Fibroblast of the aortic adventitia (primary cell): ENCODE data around the gene HSPB7. TPM values are rescaled to one million over a fixed set of nuclear protein-coding genes. Genes with fewer than 3 reads are reported as not detected.
"Not testable (repeated sequence)": the region's sequence is repeated elsewhere in the genome, so short reads cannot be mapped to it uniquely, and the experiment has no call there.

Experiments
- DNase-seq: peaks from one replicate; pipeline ENCODE4 v3.0.0-alpha.2; 2010; ENCODE audit warnings: low read depth
- H3K4me3 ChIP-seq: 2 replicates; pipeline ENCODE4 v1.5.1; 2011; ENCODE audit warnings: low read depth, mild to moderate bottlenecking, control low read depth, low read length, moderate library complexity
- total RNA-seq: library from RNA; depleted of rRNA; stranded (reverse); fragments of >200 nt; gene quantifications from 2 replicates; pipeline ENCODE4 v1.2.3, GENCODE V29; 2012; ENCODE audit warnings: low replicate concordance
- TF ChIP-seq, protein P1 (sequence below): IDR thresholded peaks from 2 replicates; pipeline ENCODE4 v1.5.1; 2011; ENCODE audit warnings: mild to moderate bottlenecking, low read length, control low read depth, inconsistent platforms; ENCODE audit not compliant: insufficient read depth

HSPB7 gene
- total RNA-seq, 1 donor: 8.9 TPM

DNA sequence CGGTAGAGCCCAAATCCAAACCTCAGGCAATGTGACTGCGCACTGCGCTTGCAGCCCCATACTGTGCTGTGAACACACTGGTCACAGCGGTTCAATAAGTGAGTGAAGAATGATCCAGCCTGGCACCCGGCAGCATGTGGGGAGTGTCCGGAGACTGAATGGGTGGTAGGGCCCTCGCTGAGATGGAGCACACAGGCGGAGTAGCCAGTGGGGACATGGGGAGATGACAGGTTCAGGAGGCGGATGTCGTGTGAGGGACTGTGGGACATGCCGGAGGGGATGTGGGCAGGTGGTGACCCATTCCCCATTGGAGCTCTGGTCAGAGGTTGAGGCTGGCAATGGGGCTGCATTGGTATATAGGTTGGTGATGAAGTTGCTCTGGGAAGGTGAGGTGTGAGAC is 8.2 kb downstream of the HSPB7 start:
- H3K4me3 ChIP-seq: no peak overlapping the region
- TF ChIP-seq, protein P1, sequence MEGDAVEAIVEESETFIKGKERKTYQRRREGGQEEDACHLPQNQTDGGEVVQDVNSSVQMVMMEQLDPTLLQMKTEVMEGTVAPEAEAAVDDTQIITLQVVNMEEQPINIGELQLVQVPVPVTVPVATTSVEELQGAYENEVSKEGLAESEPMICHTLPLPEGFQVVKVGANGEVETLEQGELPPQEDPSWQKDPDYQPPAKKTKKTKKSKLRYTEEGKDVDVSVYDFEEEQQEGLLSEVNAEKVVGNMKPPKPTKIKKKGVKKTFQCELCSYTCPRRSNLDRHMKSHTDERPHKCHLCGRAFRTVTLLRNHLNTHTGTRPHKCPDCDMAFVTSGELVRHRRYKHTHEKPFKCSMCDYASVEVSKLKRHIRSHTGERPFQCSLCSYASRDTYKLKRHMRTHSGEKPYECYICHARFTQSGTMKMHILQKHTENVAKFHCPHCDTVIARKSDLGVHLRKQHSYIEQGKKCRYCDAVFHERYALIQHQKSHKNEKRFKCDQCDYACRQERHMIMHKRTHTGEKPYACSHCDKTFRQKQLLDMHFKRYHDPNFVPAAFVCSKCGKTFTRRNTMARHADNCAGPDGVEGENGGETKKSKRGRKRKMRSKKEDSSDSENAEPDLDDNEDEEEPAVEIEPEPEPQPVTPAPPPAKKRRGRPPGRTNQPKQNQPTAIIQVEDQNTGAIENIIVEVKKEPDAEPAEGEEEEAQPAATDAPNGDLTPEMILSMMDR: no peak
- no peak for DNase-seq

DNA sequence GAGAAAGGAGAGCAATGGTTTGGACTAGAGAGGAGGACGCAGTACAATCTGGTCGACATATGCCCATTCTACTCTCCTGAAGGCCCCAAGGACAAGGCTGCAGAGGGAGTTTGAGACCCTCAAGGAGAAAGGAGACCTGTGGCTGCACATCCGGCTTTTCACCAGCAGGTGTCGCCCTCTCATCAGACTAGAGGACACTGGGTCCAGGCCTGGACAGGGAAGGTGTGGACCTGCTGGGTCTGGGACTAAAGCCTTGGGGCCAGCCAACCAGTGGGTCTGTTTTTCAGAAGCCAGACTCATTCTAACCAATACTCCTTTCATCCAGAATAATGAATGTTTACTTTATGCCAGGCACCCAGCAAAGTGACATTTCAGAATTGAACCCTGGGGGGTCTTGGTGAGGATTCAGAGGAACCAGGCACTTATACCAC is 8.8 kb downstream of the HSPB7 start:
- DNase-seq: peak; percentile 79
- H3K4me3 ChIP-seq: no peak overlapping the region
- TF ChIP-seq, protein P1: peak; percentile 95

DNA sequence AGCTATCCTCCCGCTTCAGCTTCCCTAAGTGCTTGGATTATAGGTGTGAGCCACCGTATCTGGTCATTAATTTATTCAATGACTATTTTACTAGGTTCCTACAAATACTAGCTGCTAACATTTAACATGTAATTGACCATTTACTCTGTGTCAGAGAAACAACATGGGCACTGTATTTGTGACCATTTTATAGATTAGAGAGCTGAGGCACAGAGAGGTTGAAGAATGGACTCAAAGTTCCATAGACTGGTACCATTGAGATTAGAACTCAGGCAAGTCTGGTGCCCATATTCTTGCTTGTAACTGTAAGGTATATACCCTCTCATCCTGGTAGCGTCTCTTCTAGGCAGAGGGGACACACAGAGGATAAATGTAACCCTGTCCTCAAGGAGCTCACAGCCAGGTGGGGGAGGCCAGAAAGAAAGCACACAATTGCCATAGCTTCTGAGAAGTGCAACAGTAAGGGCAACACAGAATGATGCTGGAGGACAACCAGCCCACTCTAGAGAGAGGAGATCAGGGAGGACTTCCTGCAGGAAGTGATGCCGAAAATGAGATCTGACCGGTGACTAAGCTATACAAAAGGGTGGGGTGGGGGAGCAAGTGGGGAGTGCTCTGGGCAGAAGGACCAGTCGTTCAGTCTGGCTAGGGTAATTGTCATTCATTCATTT is 10.0 kb downstream of the HSPB7 start:
- no peak overlapping the region for H3K4me3 ChIP-seq
- no peak for DNase-seq
- TF ChIP-seq, protein P1: no peak

DNA sequence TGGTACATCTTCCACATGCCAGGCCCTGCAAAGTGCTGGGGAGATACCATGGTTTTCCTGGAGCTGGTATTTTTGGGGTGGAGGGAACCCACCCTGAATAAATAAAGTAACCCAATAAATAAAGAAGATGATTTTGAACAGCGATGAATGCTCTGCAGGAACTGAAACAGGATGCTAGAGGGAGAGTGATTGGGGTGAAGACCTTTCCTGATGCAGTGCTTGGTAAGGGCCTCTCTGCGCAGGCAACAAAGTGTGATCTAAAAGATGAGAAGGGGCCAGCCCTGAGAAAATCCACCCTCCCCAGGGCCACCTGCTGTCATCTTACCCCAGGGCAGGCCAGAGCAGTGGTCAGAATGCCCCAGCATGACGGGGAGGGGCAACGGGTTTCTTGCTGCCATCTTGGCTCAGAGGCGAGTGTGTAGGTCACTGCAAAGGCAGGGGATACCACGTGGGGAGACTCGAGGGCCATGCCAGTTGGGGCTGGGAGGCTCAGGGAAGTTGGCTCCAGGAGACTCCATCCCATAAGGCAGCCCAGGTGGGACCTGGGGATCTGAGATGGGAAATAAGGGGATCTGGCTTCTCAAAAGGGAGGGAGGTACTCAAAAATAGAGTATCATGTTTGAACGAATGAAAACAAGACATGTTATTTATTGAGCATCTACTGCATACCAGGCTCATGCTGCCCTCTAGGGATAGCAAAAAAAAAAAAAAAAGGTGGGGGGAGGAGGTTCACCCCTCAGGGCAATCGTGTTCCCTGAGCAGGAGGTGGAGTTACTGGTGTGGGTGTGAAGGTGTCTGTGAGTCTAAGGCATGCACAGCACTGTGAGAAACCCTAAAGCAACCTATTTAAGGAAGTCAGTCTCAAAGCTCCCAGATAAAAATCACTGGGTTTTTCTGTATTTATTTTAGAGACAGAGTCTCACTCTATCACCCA is 11.0 kb downstream of the HSPB7 start:
- no peak overlapping the region for H3K4me3 ChIP-seq
- DNase-seq: peak; percentile 39

DNA sequence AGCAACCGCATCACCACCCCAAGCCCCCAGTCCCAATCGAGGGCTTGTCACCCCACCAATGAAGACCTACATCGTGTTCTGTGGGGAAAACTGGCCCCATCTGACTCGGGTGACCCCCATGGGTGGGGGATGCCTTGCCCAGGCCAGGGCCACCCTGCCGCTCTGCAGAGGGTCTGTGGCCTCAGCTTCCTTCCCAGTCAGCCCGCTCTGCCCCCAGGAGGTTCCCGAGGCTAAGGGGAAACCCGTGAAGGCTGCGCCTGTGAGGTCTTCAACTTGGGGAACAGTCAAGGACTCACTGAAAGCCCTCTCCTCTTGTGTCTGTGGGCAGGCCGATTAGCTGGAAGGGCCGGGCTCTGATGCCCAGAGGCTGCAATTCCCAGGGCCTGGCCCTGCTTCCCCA is 11.8 kb downstream of the HSPB7 start:
- DNase-seq: no peak
- no peak overlapping the region for H3K4me3 ChIP-seq
- TF ChIP-seq, protein P1: no peak

More for the DNA sequence above, 11.0 kb downstream of the HSPB7 start:
- TF ChIP-seq, protein P1: peak; percentile 7

DNA sequence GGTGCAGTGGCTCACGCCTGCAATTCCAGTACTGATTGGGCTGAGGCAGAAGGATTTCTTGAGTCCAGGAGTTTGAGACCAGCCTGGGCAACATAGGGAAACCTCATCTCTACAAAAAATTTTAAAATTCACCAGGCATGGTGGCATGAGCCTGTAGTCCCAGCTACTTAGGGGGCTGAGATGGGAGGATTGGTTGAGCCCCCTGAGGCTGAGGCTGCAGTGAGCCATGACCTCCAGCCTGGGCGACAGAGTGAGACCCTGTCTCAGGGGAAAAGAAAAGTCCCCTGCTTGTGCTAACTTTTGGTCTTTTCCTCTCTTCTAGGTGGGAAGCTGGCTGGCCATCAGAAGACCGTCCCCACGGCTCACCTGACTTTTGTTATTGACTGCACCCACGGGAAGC is 12.2 kb downstream of the HSPB7 start:
- H3K4me3 ChIP-seq: no peak overlapping the region
- no peak for DNase-seq
- TF ChIP-seq, protein P1: no peak

DNA sequence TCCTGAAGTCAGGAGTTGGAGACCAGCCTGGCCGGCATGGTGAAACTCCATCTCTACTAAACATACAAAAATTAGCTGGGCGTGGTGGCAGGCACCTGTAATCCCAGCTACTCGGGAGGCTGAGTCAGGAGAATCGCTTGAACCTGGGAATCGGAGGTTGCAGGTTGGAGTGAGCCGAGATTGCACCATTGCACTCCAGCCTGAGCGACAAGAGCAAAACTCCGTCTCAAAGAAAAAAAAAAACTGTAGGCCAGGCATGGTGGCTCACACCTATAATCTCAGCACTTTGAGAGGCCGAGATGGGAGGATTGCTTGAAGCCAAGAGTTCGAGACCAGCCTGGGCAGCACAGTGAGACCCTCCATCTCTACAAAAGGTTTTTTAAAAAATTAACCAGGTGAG is 16.6 kb downstream of the HSPB7 start:
- not testable (repeated sequence) for H3K4me3 ChIP-seq, DNase-seq
